Measurements from ENCODE around the gene ISG20.

Gene ISG20

GRCh38 chr15:88638626-88639372 lies at the start of gene ISG20:
TSS of gene ISG20 (plus strand) at chr15:88639016. CDS start at chr15:88639367, 351 bp downstream.
- no peaks in the 10 kb centered on the region for H3K27me3 ChIP-seq (ENCODE audit: control insufficient read depth in 2 of 2, insufficient read depth in 2 of 2, low read length in 2 of 2)
- H3K9me3 ChIP-seq (ENCODE audit: control insufficient read depth in 2 of 2, low read length in 2 of 2): no peaks in the 10 kb centered on the region
- H3K9ac ChIP-seq (ENCODE audit: low read depth in 1 of 2, low read length in 2 of 2): peak within 1 kb of the TSS; percentile 92 to 95
- peaks cover 34 to 45% of the 10 kb centered on the region in 2 donors for H3K4me1 ChIP-seq (ENCODE audit: control insufficient read depth in 2 of 2, insufficient read depth in 2 of 2, low read length in 2 of 2)
- H3K27ac ChIP-seq (ENCODE audit: low read depth in 2 of 2, low read length in 2 of 2): peak within 1 kb of the TSS; percentile 96 to 99
- H3K4me3 ChIP-seq (ENCODE audit: low read length in 2 of 2): peak within 1 kb of the TSS; percentile 80 to 88
- no peaks in the 10 kb centered on the region for H3K36me3 ChIP-seq (ENCODE audit: control insufficient read depth in 2 of 2, insufficient read depth in 2 of 2, low read length in 2 of 2)

- H3K9me3 ChIP-seq (ENCODE audit: control insufficient read depth in 2 of 2, low read length in 2 of 2): no peaks in the 10 kb centered on the region
- H3K36me3 ChIP-seq (ENCODE audit: control insufficient read depth in 2 of 2, insufficient read depth in 2 of 2, low read length in 2 of 2): no peaks in the 10 kb centered on the region
- H3K9ac ChIP-seq (ENCODE audit: low read depth in 1 of 2, low read length in 2 of 2): no peak overlapping the region
- H3K4me1 ChIP-seq (ENCODE audit: control insufficient read depth in 2 of 2, insufficient read depth in 2 of 2, low read length in 2 of 2): no peaks in the 10 kb centered on the region
- H3K4me3 ChIP-seq (ENCODE audit: low read length in 2 of 2): no peak overlapping the region
- H3K27me3 ChIP-seq (ENCODE audit: control insufficient read depth in 2 of 2, insufficient read depth in 2 of 2, low read length in 2 of 2): peaks cover 0 to 2% of the 10 kb centered on the region in 2 donors
- no peak overlapping the region for H3K27ac ChIP-seq (ENCODE audit: low read depth in 2 of 2, low read length in 2 of 2)
Observed at GRCh38 chr15:88590759-88591158, 48.1 kb upstream of the ISG20 start.

- Histone ChIP-seq H3K4me3 (ENCODE audit: low read length in 2 of 2) (no peak overlapping the region), H3K4me1 (ENCODE audit: control insufficient read depth in 2 of 2, insufficient read depth in 2 of 2, low read length in 2 of 2) (no peaks in the 10 kb centered on the region), H3K36me3 (ENCODE audit: control insufficient read depth in 2 of 2, insufficient read depth in 2 of 2, low read length in 2 of 2) (no peaks in the 10 kb centered on the region), H3K9me3 (ENCODE audit: control insufficient read depth in 2 of 2, low read length in 2 of 2) (no peaks in the 10 kb centered on the region), H3K9ac (ENCODE audit: low read depth in 1 of 2, low read length in 2 of 2) (no peak overlapping the region), H3K27me3 (ENCODE audit: control insufficient read depth in 2 of 2, insufficient read depth in 2 of 2, low read length in 2 of 2) (peaks cover 0 to 2% of the 10 kb centered on the region in 2 donors), H3K27ac (ENCODE audit: low read depth in 2 of 2, low read length in 2 of 2) (no peak overlapping the region)
Observed at GRCh38 chr15:88591384-88591783, 47.4 kb upstream of the ISG20 start.

GRCh38 chr15:88603885-88604284 lies 34.9 kb upstream of the ISG20 start:
- Histone ChIP-seq H3K4me1 (ENCODE audit: control insufficient read depth in 2 of 2, insufficient read depth in 2 of 2, low read length in 2 of 2) (no peaks in the 10 kb centered on the region), H3K27ac (ENCODE audit: low read depth in 2 of 2, low read length in 2 of 2) (no peak overlapping the region), H3K4me3 (ENCODE audit: low read length in 2 of 2) (no peak overlapping the region), H3K9me3 (ENCODE audit: control insufficient read depth in 2 of 2, low read length in 2 of 2) (no peaks in the 10 kb centered on the region), H3K27me3 (ENCODE audit: control insufficient read depth in 2 of 2, insufficient read depth in 2 of 2, low read length in 2 of 2) (peaks cover 38 to 44% of the 10 kb centered on the region in 2 donors), H3K36me3 (ENCODE audit: control insufficient read depth in 2 of 2, insufficient read depth in 2 of 2, low read length in 2 of 2) (no peaks in the 10 kb centered on the region), H3K9ac (ENCODE audit: low read depth in 1 of 2, low read length in 2 of 2) (no peak overlapping the region)

GRCh38 chr15:88604381-88605188 lies 34.2 kb upstream of the ISG20 start:
- H3K4me1 ChIP-seq (ENCODE audit: control insufficient read depth in 2 of 2, insufficient read depth in 2 of 2, low read length in 2 of 2): no peaks in the 10 kb centered on the region
- H3K27me3 ChIP-seq (ENCODE audit: control insufficient read depth in 2 of 2, insufficient read depth in 2 of 2, low read length in 2 of 2): peaks cover 44 to 48% of the 10 kb centered on the region in 2 donors
- no peaks in the 10 kb centered on the region for H3K9me3 ChIP-seq (ENCODE audit: control insufficient read depth in 2 of 2, low read length in 2 of 2)
- no peak overlapping the region for H3K27ac ChIP-seq (ENCODE audit: low read depth in 2 of 2, low read length in 2 of 2)
- no peak overlapping the region for H3K4me3 ChIP-seq (ENCODE audit: low read length in 2 of 2)
- H3K36me3 ChIP-seq (ENCODE audit: control insufficient read depth in 2 of 2, insufficient read depth in 2 of 2, low read length in 2 of 2): no peaks in the 10 kb centered on the region
- no peak overlapping the region for H3K9ac ChIP-seq (ENCODE audit: low read depth in 1 of 2, low read length in 2 of 2)

- Histone ChIP-seq H3K27ac (ENCODE audit: low read depth in 2 of 2, low read length in 2 of 2) (no peak overlapping the region), H3K9ac (ENCODE audit: low read depth in 1 of 2, low read length in 2 of 2) (no peak overlapping the region), H3K4me3 (ENCODE audit: low read length in 2 of 2) (no peak overlapping the region)
Observed at GRCh38 chr15:88605189-88606069, 33.4 kb upstream of the ISG20 start.

GRCh38 chr15:88606070-88606794 lies 32.6 kb upstream of the ISG20 start:
- peaks cover 47 to 53% of the 10 kb centered on the region in 2 donors for H3K27me3 ChIP-seq (ENCODE audit: control insufficient read depth in 2 of 2, insufficient read depth in 2 of 2, low read length in 2 of 2)
- H3K9ac ChIP-seq (ENCODE audit: low read depth in 1 of 2, low read length in 2 of 2): no peak overlapping the region
- H3K4me3 ChIP-seq (ENCODE audit: low read length in 2 of 2): no peak overlapping the region
- no peaks in the 10 kb centered on the region for H3K36me3 ChIP-seq (ENCODE audit: control insufficient read depth in 2 of 2, insufficient read depth in 2 of 2, low read length in 2 of 2)
- no peaks in the 10 kb centered on the region for H3K9me3 ChIP-seq (ENCODE audit: control insufficient read depth in 2 of 2, low read length in 2 of 2)
- H3K4me1 ChIP-seq (ENCODE audit: control insufficient read depth in 2 of 2, insufficient read depth in 2 of 2, low read length in 2 of 2): no peaks in the 10 kb centered on the region
- H3K27ac ChIP-seq (ENCODE audit: low read depth in 2 of 2, low read length in 2 of 2): no peak overlapping the region

More at GRCh38 chr15:88605189-88606069, 33.4 kb upstream of the ISG20 start:
- peaks cover 47 to 49% of the 10 kb centered on the region in 2 donors for H3K27me3 ChIP-seq (ENCODE audit: control insufficient read depth in 2 of 2, insufficient read depth in 2 of 2, low read length in 2 of 2)
- no peaks in the 10 kb centered on the region for H3K36me3 ChIP-seq (ENCODE audit: control insufficient read depth in 2 of 2, insufficient read depth in 2 of 2, low read length in 2 of 2)
- no peaks in the 10 kb centered on the region for H3K9me3 ChIP-seq (ENCODE audit: control insufficient read depth in 2 of 2, low read length in 2 of 2)
- H3K4me1 ChIP-seq (ENCODE audit: control insufficient read depth in 2 of 2, insufficient read depth in 2 of 2, low read length in 2 of 2): no peaks in the 10 kb centered on the region

GRCh38 chr15:88607951-88608350 lies 30.9 kb upstream of the ISG20 start:
- H3K27ac ChIP-seq (ENCODE audit: low read depth in 2 of 2, low read length in 2 of 2): no peak overlapping the region
- no peaks in the 10 kb centered on the region for H3K4me1 ChIP-seq (ENCODE audit: control insufficient read depth in 2 of 2, insufficient read depth in 2 of 2, low read length in 2 of 2)
- H3K27me3 ChIP-seq (ENCODE audit: control insufficient read depth in 2 of 2, insufficient read depth in 2 of 2, low read length in 2 of 2): peaks cover 47% of the 10 kb centered on the region in 2 donors
- H3K9ac ChIP-seq (ENCODE audit: low read depth in 1 of 2, low read length in 2 of 2): no peak overlapping the region
- no peak overlapping the region for H3K4me3 ChIP-seq (ENCODE audit: low read length in 2 of 2)
- H3K36me3 ChIP-seq (ENCODE audit: control insufficient read depth in 2 of 2, insufficient read depth in 2 of 2, low read length in 2 of 2): no peaks in the 10 kb centered on the region
- no peaks in the 10 kb centered on the region for H3K9me3 ChIP-seq (ENCODE audit: control insufficient read depth in 2 of 2, low read length in 2 of 2)

- Histone ChIP-seq H3K4me3 (ENCODE audit: low read length in 2 of 2) (no peak overlapping the region), H3K27me3 (ENCODE audit: control insufficient read depth in 2 of 2, insufficient read depth in 2 of 2, low read length in 2 of 2) (peaks cover 44% of the 10 kb centered on the region in 2 donors), H3K36me3 (ENCODE audit: control insufficient read depth in 2 of 2, insufficient read depth in 2 of 2, low read length in 2 of 2) (no peaks in the 10 kb centered on the region), H3K4me1 (ENCODE audit: control insufficient read depth in 2 of 2, insufficient read depth in 2 of 2, low read length in 2 of 2) (no peaks in the 10 kb centered on the region), H3K9ac (ENCODE audit: low read depth in 1 of 2, low read length in 2 of 2) (no peak overlapping the region), H3K9me3 (ENCODE audit: control insufficient read depth in 2 of 2, low read length in 2 of 2) (no peaks in the 10 kb centered on the region), H3K27ac (ENCODE audit: low read depth in 2 of 2, low read length in 2 of 2) (no peak overlapping the region)
Observed at GRCh38 chr15:88608607-88609181, 30.1 kb upstream of the ISG20 start.

Measured in mucosa of rectum (tissue), 2 donors.